Testis (tissue), 3 donors: Measurements from ENCODE around the gene CCNG2. TPM values are rescaled to one million over a fixed set of nuclear protein-coding genes. Genes with fewer than 3 reads are reported as not detected.

Source experiments
- DNase-seq: peaks from one replicate; pipeline ENCODE4 v3.0.0-alpha.2; 2019
- H3K27ac ChIP-seq, 2 donors: fragments of 200-600 bp; sonication (generic); one replicate each; pipeline ENCODE4 v1.5.1; 2019
- H3K27me3 ChIP-seq: fragments of 200-600 bp; sonication (generic); one replicate; pipeline ENCODE4 v1.5.1; 2019
- H3K36me3 ChIP-seq: fragments of 200-600 bp; sonication (generic); one replicate; pipeline ENCODE4 v1.5.1; 2017; ENCODE audit warnings: low read depth; ENCODE audit errors: missing control alignments
- H3K4me1 ChIP-seq: fragments of 200-600 bp; sonication (generic); one replicate; pipeline ENCODE4 v1.5.1; 2019
- H3K4me3 ChIP-seq, 2 donors: fragments of 200-600 bp; sonication (generic); one replicate each; pipeline ENCODE4 v1.5.1; 2017 to 2019
- H3K9me3 ChIP-seq: fragments of 200-600 bp; sonication (generic); one replicate; pipeline ENCODE4 v1.5.1; 2017
- CTCF ChIP-seq, 3 experiments: fragments of 450-650 bp in 2 of 3; fragments of 200-600 bp in 1 of 3; sonication (generic) in 1 of 3; IDR thresholded peaks; one replicate each; pipeline ENCODE4 v1.5.1; 2016 to 2019; ENCODE audit warnings: antibody characterized with exemption in 3 of 3, mild to moderate bottlenecking in 2 of 3, moderate library complexity in 1 of 3
- POLR2A ChIP-seq: fragments of 450-650 bp; IDR thresholded peaks from one replicate; pipeline ENCODE4 v1.6.1; 2017; ENCODE audit warnings: antibody characterized with exemption, mild to moderate bottlenecking, moderate library complexity
- WGBS, 2 donors: methylation state at CpG; one replicate each; pipeline ENCODE4 v1.1.5; 2018; 5-methylcytosine and 5-hydroxymethylcytosine counted together
- intact Hi-C: fragments of 100-400 bp; cut with DNase I; formaldehyde crosslinking; loops from one replicate; pipeline ENCODE4 v1.15.1; 2023; ENCODE audit warnings: low total_unique reads
- polyA plus RNA-seq: library from polyadenylated mRNA; stranded (reverse); fragments of 350-450 nt; fragmentation: Illumina TruSeq; extraction: RNeasy Lipid Tissue Mini Kit (QIAGEN cat#74804); gene quantifications from one replicate; pipeline ENCODE4 v1.2.3, GENCODE V29; 2014; ENCODE audit warnings: low read depth, low replicate concordance; ENCODE audit not compliant: insufficient read depth
- total RNA-seq, 2 donors: library from RNA; depleted of rRNA; stranded (reverse); fragments of >200 nt; gene quantifications; one replicate each; pipeline ENCODE4 v1.2.3, GENCODE V29; 2016

CCNG2 gene
- total and polyA plus RNA-seq, 3 donors from 2014 or later = 14.4 to 20.8 (median 19.5) TPM

GRCh38 chr4:77204621-77205020, 47.6 kb downstream of the CCNG2 start:
- intact Hi-C loops = no loop called here
- TF ChIP-seq CTCF (IDR thresholded peaks at IDR 0.05) = no peak
- no peak for TF ChIP-seq POLR2A
- no peak for DNase-seq
- H3K4me3 ChIP-seq = no peak overlapping the region
- H3K9me3 ChIP-seq = no peaks in the 10 kb centered on the region
- H3K36me3 ChIP-seq = no peaks in the 10 kb centered on the region
- H3K27me3 ChIP-seq = no peaks in the 10 kb centered on the region
- H3K4me1 ChIP-seq = no peaks in the 10 kb centered on the region
- H3K27ac ChIP-seq = no peak overlapping the region

- no peak for DNase-seq
- no peaks in the 10 kb centered on the region for H3K27me3 ChIP-seq
- H3K4me3 ChIP-seq = no peak overlapping the region
- intact Hi-C loops = no loop called here
- no peaks in the 10 kb centered on the region for H3K9me3 ChIP-seq
- 95 to 100% methylated on average over 1 of the region's 1 CpG for WGBS, 2 donors
- no peaks in the 10 kb centered on the region for H3K4me1 ChIP-seq
- H3K36me3 ChIP-seq = no peaks in the 10 kb centered on the region
- no peak overlapping the region for H3K27ac ChIP-seq
- TF ChIP-seq POLR2A (no peak), CTCF (IDR thresholded peaks at IDR 0.05) (no peak)
Measured at GRCh38 chr4:77209012-77209411, 52.0 kb downstream of the CCNG2 start.

GRCh38 chr4:77209936-77210335, 52.9 kb downstream of the CCNG2 start:
- no peak for DNase-seq
- no peak for TF ChIP-seq POLR2A
- no peak for TF ChIP-seq CTCF (IDR thresholded peaks at IDR 0.05)
- WGBS, 2 donors = 76 to 90% methylated on average over 5 of the region's 5 CpGs
- intact Hi-C loops = no loop called here
- Histone ChIP-seq H3K4me1 (no peaks in the 10 kb centered on the region), H3K36me3 (no peaks in the 10 kb centered on the region), H3K9me3 (no peaks in the 10 kb centered on the region), H3K4me3 (no peak overlapping the region), H3K27ac (no peak overlapping the region), H3K27me3 (no peaks in the 10 kb centered on the region)

GRCh38 chr4:77215107-77215506, 58.1 kb downstream of the CCNG2 start:
- intact Hi-C loops = no loop called here
- TF ChIP-seq CTCF (IDR thresholded peaks at IDR 0.05) (no peak), POLR2A (no peak)

GRCh38 chr4:77217526-77217925, 60.5 kb downstream of the CCNG2 start:
- DNase-seq = no peak
- intact Hi-C loops = no loop called here

More at GRCh38 chr4:77215107-77215506, 58.1 kb downstream of the CCNG2 start:
- Histone ChIP-seq H3K36me3 (no peaks in the 10 kb centered on the region), H3K9me3 (no peaks in the 10 kb centered on the region), H3K4me1 (no peaks in the 10 kb centered on the region), H3K27me3 (no peaks in the 10 kb centered on the region), H3K4me3 (no peak overlapping the region), H3K27ac (no peak overlapping the region)
- DNase-seq = no peak
- WGBS, 2 donors = 73 to 89% methylated on average over 4 of the region's 4 CpGs

More at GRCh38 chr4:77217526-77217925, 60.5 kb downstream of the CCNG2 start:
- no peaks in the 10 kb centered on the region for H3K27me3 ChIP-seq
- no peaks in the 10 kb centered on the region for H3K36me3 ChIP-seq
- H3K4me3 ChIP-seq = no peak overlapping the region
- no peaks in the 10 kb centered on the region for H3K9me3 ChIP-seq
- no peaks in the 10 kb centered on the region for H3K4me1 ChIP-seq
- 75 to 100% methylated on average over 1 of the region's 1 CpG for WGBS, 2 donors
- TF ChIP-seq POLR2A (no peak), CTCF (IDR thresholded peaks at IDR 0.05) (no peak)
- H3K27ac ChIP-seq = no peak overlapping the region
